Left ventricle myocardium inferior (tissue), 1 donor: ENCODE results near the gene UVRAG. TPM values are rescaled to one million over a fixed set of nuclear protein-coding genes. Genes with fewer than 3 reads are reported as not detected.

Experiments
- DNase-seq: peaks from one replicate; pipeline ENCODE4 v3.0.0-alpha.2; 2020
- H3K27ac ChIP-seq: fragments of 200-600 bp; replicated peaks from 2 replicates; pipeline ENCODE4 v1.8.0; 2021
- H3K27me3 ChIP-seq: fragments of 200-600 bp; 2 replicates; pipeline ENCODE4 v1.8.0; 2021; ENCODE audit warnings: low read depth
- H3K36me3 ChIP-seq: fragments of 200-600 bp; 2 replicates; pipeline ENCODE4 v1.8.0; 2021
- H3K4me1 ChIP-seq: fragments of 200-600 bp; 2 replicates; pipeline ENCODE4 v1.8.0; 2021
- H3K4me3 ChIP-seq: fragments of 200-600 bp; 2 replicates; pipeline ENCODE4 v1.8.0; 2021; ENCODE audit warnings: mild to moderate bottlenecking, moderate library complexity
- H3K9me3 ChIP-seq: fragments of 200-600 bp; replicated peaks from 2 replicates; pipeline ENCODE4 v1.8.0; 2021
- CTCF ChIP-seq: fragments of 200-600 bp; IDR thresholded peaks from 2 replicates; pipeline ENCODE4 v1.8.0; 2021; ENCODE audit warnings: antibody characterized with exemption, mild to moderate bottlenecking, borderline replicate concordance
- intact Hi-C: fragments of 100-400 bp; cut with micrococcal nuclease; formaldehyde crosslinking; loops from one replicate; pipeline ENCODE4 v1.11.0; 2022
- total RNA-seq: library from RNA; stranded (reverse); fragmentation: NEBNext Ultra II Directional; extraction: Animal tissue kit (Norgen Biotek cat#: 25700); gene quantifications from one replicate; pipeline ENCODE4 v1.2.1, GENCODE V29; 2021
- donor health status: DM: no; HTN: yes; CAD: no; lungs with severe emphysema.

Gene UVRAG
- total RNA-seq, 1 donor from 2014 or later: 11.4 TPM

- H3K27me3 ChIP-seq: no peaks in the 10 kb centered on the region
- no peak for TF ChIP-seq CTCF
- H3K9me3 ChIP-seq: no peaks in the 10 kb centered on the region
- peaks cover 63% of the 10 kb centered on the region for H3K4me1 ChIP-seq
- peak overlapping the region; percentile 82 for H3K27ac ChIP-seq
- H3K4me3 ChIP-seq: no peak overlapping the region
- no peak for DNase-seq
- intact Hi-C loops: no loop called here
- peaks cover 7% of the 10 kb centered on the region for H3K36me3 ChIP-seq
Measured at GRCh38 chr11:76119779-76120178, 304.8 kb downstream of the UVRAG start.

- intact Hi-C loops: no loop called here
- TF ChIP-seq CTCF: no peak
- H3K27ac ChIP-seq: peak overlapping the region; percentile 82
Measured at GRCh38 chr11:76120513-76121101, 305.6 kb downstream of the UVRAG start.

GRCh38 chr11:76123248-76123647 is 308.2 kb downstream of the UVRAG start:
- Histone ChIP-seq H3K4me1 (peaks cover 76% of the 10 kb centered on the region), H3K27me3 (no peaks in the 10 kb centered on the region), H3K27ac (peak overlapping the region; percentile 18), H3K36me3 (no peaks in the 10 kb centered on the region), H3K9me3 (no peaks in the 10 kb centered on the region), H3K4me3 (no peak overlapping the region)
- intact Hi-C loops: no loop called here
- TF ChIP-seq CTCF: no peak
- DNase-seq: no peak

More at GRCh38 chr11:76120513-76121101, 305.6 kb downstream of the UVRAG start:
- DNase-seq: no peak
- H3K4me3 ChIP-seq: peak overlapping the region; percentile 15
- no peaks in the 10 kb centered on the region for H3K9me3 ChIP-seq
- H3K27me3 ChIP-seq: no peaks in the 10 kb centered on the region
- peaks cover 71% of the 10 kb centered on the region for H3K4me1 ChIP-seq
- H3K36me3 ChIP-seq: peaks cover 7% of the 10 kb centered on the region

- no peak for DNase-seq
- no peak overlapping the region for H3K4me3 ChIP-seq
- intact Hi-C loops: no loop called here
- peaks cover 75% of the 10 kb centered on the region for H3K4me1 ChIP-seq
- TF ChIP-seq CTCF: no peak
- no peaks in the 10 kb centered on the region for H3K9me3 ChIP-seq
- peak overlapping the region; percentile 65 for H3K27ac ChIP-seq
- no peaks in the 10 kb centered on the region for H3K36me3 ChIP-seq
- no peaks in the 10 kb centered on the region for H3K27me3 ChIP-seq
Measured at GRCh38 chr11:76124905-76125770, 310.1 kb downstream of the UVRAG start.

GRCh38 chr11:76129729-76130128 is 314.7 kb downstream of the UVRAG start:
- Histone ChIP-seq H3K9me3 (no peaks in the 10 kb centered on the region), H3K4me1 (peaks cover 71% of the 10 kb centered on the region), H3K4me3 (no peak overlapping the region), H3K27me3 (no peaks in the 10 kb centered on the region), H3K36me3 (no peaks in the 10 kb centered on the region), H3K27ac (no peak overlapping the region)
- TF ChIP-seq CTCF: no peak
- intact Hi-C loops: no loop called here
- no peak for DNase-seq
